GM10248 (cell line): ENCODE results near the gene CLK2.
"Not testable (repeated sequence)": the region's sequence is repeated elsewhere in the genome, so short reads cannot be mapped to it uniquely, and the experiment has no call there.

ENCODE experiments used
- CTCF ChIA-PET: fragments of 300-600 bp; sonication (Branson Sonifier 250); formaldehyde crosslinking; extraction: SDS; loops from one replicate; lab custom pipeline; 2021; ENCODE audit warnings: antibody characterized with exemption; lab: Yijun Ruan, JAX
- POLR2A ChIA-PET: fragments of 350-650 bp; sonication (Branson Sonifier 250); formaldehyde crosslinking; extraction: SDS; loops from one replicate; lab custom pipeline; 2020; ENCODE audit warnings: antibody characterized with exemption; lab: Yijun Ruan, JAX
- DNase-seq: peaks from one replicate; pipeline ENCODE4 v3.0.0; 2012; ENCODE audit errors: extremely low spot score
- TF ChIP-seq, protein P1 (sequence below): IDR thresholded peaks from 2 replicates; pipeline ENCODE4 v1.5.1; 2012; ENCODE audit warnings: mild to moderate bottlenecking, low read depth; ENCODE audit errors: extremely low read depth, missing control alignments, control extremely low read depth

CLK2 gene

DNA sequence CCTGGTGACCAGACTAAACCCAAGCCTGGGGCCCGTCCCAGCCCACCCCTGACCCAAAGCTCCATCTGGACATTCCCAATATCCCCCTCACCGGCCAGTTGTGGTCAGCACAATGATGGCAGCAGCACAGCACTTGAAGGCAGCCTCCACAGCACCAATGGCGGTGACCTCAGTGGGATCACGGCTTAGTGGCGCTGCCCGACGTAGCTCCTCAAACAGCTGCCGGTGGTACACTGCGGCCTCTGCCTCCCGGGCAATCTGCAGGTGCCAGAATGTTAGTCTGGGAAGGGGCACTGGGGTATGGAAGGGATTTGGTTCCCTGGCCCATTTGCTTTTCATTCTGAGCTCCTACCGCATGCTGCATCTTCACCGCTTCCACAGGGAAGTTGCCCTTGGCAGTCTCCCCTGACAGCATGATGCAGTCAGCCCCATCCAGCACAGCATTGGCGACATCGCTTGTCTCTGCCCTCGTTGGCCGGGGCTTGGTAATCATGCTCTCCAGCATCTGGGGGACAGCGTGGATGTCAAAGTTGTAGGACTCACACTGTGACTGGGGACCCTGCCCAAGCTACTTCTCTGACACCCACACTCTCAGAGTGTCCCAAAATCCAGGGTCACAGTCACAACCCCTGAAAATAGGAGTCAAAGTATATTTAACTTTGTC is 19.9 kb upstream of the CLK2 start:
- no peak for DNase-seq
- TF ChIP-seq, protein P1, sequence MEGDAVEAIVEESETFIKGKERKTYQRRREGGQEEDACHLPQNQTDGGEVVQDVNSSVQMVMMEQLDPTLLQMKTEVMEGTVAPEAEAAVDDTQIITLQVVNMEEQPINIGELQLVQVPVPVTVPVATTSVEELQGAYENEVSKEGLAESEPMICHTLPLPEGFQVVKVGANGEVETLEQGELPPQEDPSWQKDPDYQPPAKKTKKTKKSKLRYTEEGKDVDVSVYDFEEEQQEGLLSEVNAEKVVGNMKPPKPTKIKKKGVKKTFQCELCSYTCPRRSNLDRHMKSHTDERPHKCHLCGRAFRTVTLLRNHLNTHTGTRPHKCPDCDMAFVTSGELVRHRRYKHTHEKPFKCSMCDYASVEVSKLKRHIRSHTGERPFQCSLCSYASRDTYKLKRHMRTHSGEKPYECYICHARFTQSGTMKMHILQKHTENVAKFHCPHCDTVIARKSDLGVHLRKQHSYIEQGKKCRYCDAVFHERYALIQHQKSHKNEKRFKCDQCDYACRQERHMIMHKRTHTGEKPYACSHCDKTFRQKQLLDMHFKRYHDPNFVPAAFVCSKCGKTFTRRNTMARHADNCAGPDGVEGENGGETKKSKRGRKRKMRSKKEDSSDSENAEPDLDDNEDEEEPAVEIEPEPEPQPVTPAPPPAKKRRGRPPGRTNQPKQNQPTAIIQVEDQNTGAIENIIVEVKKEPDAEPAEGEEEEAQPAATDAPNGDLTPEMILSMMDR = no peak
- ChIA-PET POLR2A (no interaction called here), CTCF (interaction anchor here (0.7 to 4.0 kb wide), 6 partner anchors 12 to 43 kb away, joined by 3 to 16 read pairs (median 4); partner anchors contain the start of gene HCN3)

DNA sequence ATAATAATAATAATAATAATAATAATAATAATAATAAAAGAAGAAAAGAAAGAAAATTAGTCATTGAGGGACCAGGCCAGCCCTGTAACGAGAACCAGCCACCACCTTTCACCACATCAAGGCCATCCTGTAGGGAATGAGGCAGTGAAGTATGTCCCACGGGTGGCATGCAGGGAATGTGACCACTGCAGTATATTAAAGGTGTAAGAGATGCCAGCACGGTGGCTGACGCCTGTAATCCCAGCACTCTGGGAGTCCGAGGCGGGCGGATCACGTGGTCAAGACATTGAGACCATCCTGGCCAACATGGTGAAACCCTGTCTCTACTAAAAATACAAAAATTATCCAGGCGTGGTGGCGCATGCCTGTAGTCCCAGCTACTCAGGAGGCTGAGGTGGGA is 17.7 kb upstream of the CLK2 start:
- ChIA-PET POLR2A (interaction anchor here (0.6 kb wide), 1 partner anchor 604 kb away, joined by 3 read pairs; no protein-coding TSS in a partner anchor), CTCF (interaction anchor here (1.4 to 4.0 kb wide), 2 partner anchors 12 to 40 kb away, joined by 3 to 16 read pairs; no protein-coding TSS in a partner anchor)
- DNase-seq = not testable (repeated sequence)

DNA sequence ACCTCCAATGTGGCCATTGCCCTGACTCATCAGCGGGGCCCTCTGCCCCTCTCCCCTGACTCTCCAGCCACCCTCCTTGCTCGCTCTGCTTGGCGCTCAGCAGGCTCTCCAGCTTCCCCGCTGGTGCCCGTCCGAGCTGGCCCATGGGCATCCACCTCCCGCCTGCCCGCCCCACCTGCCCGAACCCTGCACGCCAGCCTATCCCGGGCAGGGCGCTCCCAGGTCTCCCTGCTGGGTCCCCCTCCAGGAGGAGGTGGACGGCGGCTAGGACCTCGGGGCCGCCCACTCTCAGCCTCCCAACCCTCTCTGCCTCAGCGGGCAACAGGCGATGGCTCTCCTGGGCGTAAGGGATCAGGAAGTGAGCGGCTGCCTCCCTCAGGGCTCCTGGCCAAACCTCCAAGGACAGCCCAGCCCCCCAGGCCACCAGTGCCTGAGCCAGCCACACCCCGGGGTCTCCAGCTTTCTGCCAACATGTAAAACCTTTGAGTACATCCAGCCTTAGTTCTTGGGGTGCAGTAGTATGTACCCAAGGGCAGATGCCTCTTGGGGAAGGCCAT is 14.8 kb upstream of the CLK2 start:
- TF ChIP-seq, protein P1 = no peak
- DNase-seq = no peak
- CTCF ChIA-PET = interaction anchor here (0.5 to 1.1 kb wide), 2 partner anchors 12 to 62 kb away, joined by 3 read pairs; no protein-coding TSS in a partner anchor
- POLR2A ChIA-PET = no interaction called here

DNA sequence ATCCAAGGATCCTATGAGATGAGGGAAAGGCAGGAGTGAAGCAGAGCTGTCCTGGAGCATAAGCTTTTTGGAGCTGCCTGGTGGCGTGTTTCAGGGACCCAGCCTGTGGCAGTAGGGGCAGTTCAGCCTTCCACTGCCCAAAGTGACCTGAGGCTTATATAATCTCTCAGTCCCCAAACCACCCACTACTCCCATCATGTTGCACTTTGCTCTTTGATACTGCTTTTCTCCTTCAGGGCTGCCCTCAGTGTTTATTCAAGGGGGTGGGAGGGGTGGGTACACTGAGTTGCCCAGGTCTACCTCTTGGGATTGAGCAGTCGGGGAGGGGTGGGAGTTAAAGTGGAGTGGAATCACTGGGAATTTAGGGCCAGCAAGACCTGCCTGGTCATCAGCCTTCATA is 13.2 kb upstream of the CLK2 start:
- CTCF ChIA-PET = interaction anchor here (1.2 to 2.0 kb wide), 3 partner anchors 10 to 35 kb away, joined by 4 to 6 read pairs (median 5); partner anchors contain the start of gene FDPS
- TF ChIP-seq, protein P1 = no peak
- DNase-seq = no peak
- POLR2A ChIA-PET = interaction anchor here (0.7 kb wide), 1 partner anchor 28 kb away, joined by 4 read pairs; no protein-coding TSS in a partner anchor

DNA sequence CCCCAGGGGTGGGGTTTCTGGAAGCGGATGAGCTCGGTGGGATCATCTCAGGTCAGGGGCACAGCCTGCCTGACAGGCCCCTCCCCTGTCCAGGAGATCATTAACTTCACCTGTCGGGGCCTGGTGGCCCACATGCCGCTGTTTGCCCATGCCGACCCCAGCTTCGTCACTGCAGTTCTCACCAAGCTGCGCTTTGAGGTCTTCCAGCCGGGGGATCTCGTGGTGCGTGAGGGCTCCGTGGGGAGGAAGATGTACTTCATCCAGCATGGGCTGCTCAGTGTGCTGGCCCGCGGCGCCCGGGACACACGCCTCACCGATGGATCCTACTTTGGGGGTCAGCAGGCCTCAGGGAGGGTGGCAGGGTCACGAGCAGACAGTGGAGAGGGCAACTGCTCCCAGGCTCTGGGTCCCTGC is 12.3 kb upstream of the CLK2 start:
- ChIA-PET POLR2A (no interaction called here), CTCF (interaction anchor here (1.2 to 2.0 kb wide), 3 partner anchors 9 to 34 kb away, joined by 4 to 6 read pairs (median 5); partner anchors contain the start of gene FDPS)
- no peak for DNase-seq
- TF ChIP-seq, protein P1 = no peak

DNA sequence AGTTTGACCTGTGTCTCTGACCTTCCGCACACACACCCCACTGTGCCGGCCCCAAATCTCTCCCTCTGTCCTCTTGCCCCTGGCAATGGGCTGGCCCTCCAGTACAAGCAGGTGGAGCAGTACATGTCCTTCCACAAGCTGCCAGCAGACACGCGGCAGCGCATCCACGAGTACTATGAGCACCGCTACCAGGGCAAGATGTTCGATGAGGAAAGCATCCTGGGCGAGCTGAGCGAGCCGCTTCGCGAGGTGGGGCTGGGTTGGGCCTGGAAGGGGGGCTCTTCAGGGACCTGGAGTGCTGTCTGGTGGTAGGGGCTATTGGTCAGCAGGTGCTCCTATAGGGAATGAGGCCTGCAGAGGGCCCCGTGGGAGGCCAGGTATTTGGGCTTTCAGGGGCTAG is 11.8 kb upstream of the CLK2 start:
- TF ChIP-seq, protein P1 = no peak
- ChIA-PET POLR2A (no interaction called here), CTCF (interaction anchor here (1.3 to 2.0 kb wide), 2 partner anchors 9 to 34 kb away, joined by 5 to 6 read pairs; no protein-coding TSS in a partner anchor)
- DNase-seq = no peak
